Kidney (tissue), 14 donors: ENCODE results near the gene FKBP4. TPM values are rescaled to one million over a fixed set of nuclear protein-coding genes. Genes with fewer than 3 reads are reported as not detected.

Experiments used
- DNase-seq, 5 donors: peaks; one replicate each; pipeline ENCODE4 v3.0.0-alpha.2; 2013 to 2020
- FAIRE-seq: peaks from 2 replicates; lab custom pipeline; 2012; peaks lifted over from hg19 to GRCh38; lab: Jason Lieb, UNC
- H3K27ac ChIP-seq, 2 donors: one replicate each; pipeline ENCODE4 v1.7.0; 2013; ENCODE audit warnings: low read depth in 2 of 2, low read length in 2 of 2, inconsistent platforms in 1 of 2
- H3K27me3 ChIP-seq: one replicate; pipeline ENCODE4 v1.7.1; 2013; ENCODE audit warnings: low read length, inconsistent platforms; ENCODE audit not compliant: control insufficient read depth, insufficient read depth
- H3K36me3 ChIP-seq, 3 donors: one replicate each; pipeline versions ENCODE4 v1.7.0 to v1.7.1; 2013; ENCODE audit warnings: low read length in 3 of 3, control low read depth in 1 of 3, inconsistent platforms in 1 of 3; ENCODE audit not compliant: insufficient read depth in 3 of 3, control insufficient read depth in 2 of 3
- H3K4me1 ChIP-seq, 3 donors: one replicate each; pipeline versions ENCODE4 v1.7.0 to v1.7.1; 2013; ENCODE audit warnings: low read length in 3 of 3, inconsistent platforms in 1 of 3, low read depth in 1 of 3; ENCODE audit not compliant: control insufficient read depth in 2 of 3, insufficient read depth in 2 of 3
- H3K4me3 ChIP-seq, 3 donors: one replicate each; pipeline versions ENCODE4 v1.7.0 to v1.8.1; 2013; ENCODE audit warnings: low read length in 3 of 3, control low read depth in 1 of 3, inconsistent platforms in 1 of 3
- H3K9ac ChIP-seq, 3 donors: one replicate each; pipeline versions ENCODE4 v1.7.0 to v1.7.1; 2013; ENCODE audit warnings: low read length in 3 of 3, control low read depth in 1 of 3, inconsistent platforms in 1 of 3
- H3K9me3 ChIP-seq, 3 donors: one replicate each; pipeline versions ENCODE4 v1.7.0 to v1.7.1; 2013; ENCODE audit warnings: low read length in 3 of 3, control low read depth in 1 of 3, inconsistent platforms in 1 of 3; ENCODE audit not compliant: control insufficient read depth in 2 of 3, insufficient read depth in 1 of 3
- intact Hi-C: fragments of 100-400 bp; cut with DNase I; formaldehyde crosslinking; loops from one replicate; pipeline ENCODE4 v1.11.1; 2022
- polyA plus RNA-seq: library from polyadenylated mRNA; stranded (reverse); fragments of 350-450 nt; fragmentation: Illumina TruSeq; extraction: RNeasy Lipid Tissue Mini Kit (QIAGEN cat#74804); gene quantifications from one replicate; pipeline ENCODE4 v1.2.3, GENCODE V29; 2014; ENCODE audit warnings: low read depth, low replicate concordance; ENCODE audit not compliant: insufficient read depth
- total RNA-seq: library from RNA; stranded (reverse); fragmentation: NEBNext Ultra II Directional; extraction: Animal tissue kit (Norgen Biotek cat#: 25700); gene quantifications from one replicate; pipeline ENCODE4 v1.2.1, GENCODE V29; 2021
- TF ChIP-seq, protein P1 (sequence below): IDR thresholded peaks from 3 replicates; pipeline ENCODE4 v1.5.1; 2012; ENCODE audit warnings: mild to moderate bottlenecking, moderate library complexity, borderline replicate concordance; ENCODE audit not compliant: insufficient read depth; ENCODE audit errors: extremely low read depth
- donor health status: control.
- donor health status: control.
- donor health status: control.
- donor health status: control.
- donor health status: control.
- donor health status: DM: yes; HTN: yes; CAD: no.
- donor health status: Normal renal cell carcinoma (clear cell type).

Gene FKBP4
- total and polyA plus RNA-seq, 2 donors from 2014 or later, result 70.2 to 114 TPM

DNA sequence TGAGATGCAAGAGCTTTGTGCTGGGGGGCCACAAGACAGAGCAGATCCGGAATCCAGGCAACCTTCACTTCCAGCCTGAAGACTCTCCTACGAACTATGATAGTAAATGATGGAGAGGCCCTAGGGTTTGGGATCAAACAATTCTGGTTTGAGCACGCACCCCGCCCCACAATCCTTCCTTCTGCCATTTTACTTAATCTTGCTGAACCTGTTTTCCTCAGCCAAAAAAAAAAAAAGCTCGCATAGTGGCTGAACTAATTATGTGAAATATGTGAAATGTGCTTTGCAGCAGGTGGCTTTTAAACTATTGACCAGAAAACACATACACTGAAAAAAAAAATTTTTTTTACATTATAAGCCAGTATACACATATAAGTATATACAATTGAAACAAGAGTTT is 17.0 kb downstream of the FKBP4 start:
- H3K4me1 ChIP-seq, result peaks cover 0 to 14% (median 8%) of the 10 kb centered on the region in 3 donors

DNA sequence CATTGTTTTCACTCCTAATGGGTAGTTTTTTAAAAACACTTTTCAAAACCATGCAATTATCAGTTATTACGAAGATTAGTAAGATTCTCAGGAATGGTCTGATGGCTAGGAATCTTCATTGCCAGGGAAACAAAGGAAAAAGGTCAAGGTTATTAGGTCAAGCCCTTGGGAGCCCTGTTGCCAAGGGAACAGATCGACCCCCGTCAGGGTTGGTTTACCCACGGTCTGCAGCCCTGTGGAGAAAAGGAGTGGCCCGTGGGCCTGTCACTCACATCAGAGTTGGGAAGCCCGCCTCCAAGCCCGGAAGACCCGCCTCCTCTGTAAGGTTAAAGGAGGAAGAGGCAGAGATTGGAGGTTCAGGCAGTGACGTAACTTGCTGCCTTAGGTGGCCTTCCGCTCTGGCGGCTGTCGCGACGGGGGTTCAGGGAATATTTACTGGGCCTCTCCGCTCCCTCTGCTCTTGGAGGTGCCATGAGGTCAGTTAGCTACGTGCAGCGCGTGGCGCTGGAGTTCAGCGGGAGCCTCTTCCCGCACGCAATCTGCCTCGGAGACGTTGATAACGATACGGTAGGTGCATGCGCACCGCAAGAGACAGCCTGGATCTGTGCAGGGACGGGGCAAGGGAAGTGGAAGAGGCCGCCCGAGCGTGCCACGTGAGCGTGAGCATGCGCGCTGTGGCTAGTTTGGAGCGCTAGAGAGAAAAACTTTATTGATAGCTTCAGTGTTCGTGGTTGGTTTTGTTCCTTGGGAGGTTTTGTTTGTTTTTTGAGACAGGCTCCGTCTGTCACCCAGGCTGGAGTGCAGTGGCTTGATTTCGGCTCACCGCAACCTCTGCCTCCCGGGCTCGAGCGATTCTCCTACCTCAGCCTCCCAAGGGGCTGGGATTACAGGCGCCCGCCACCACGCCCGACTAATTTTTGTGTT is 17.8 kb downstream of the FKBP4 start, which contains the start of gene ITFG2:
Gene ITFG2 (plus strand): TSS at position 379 of the 924 bp plus-strand sequence. CDS start 93 bp downstream, at position 472.
- Histone ChIP-seq H3K4me3 (peak within 1 kb of the TSS; percentile 79 to 100 (median 100)), H3K9ac (peak within 1 kb of the TSS; percentile 31 to 100 (median 98)), H3K27me3 (no peaks in the 10 kb centered on the region), H3K9me3 (no peaks in the 10 kb centered on the region), H3K27ac (peak within 1 kb of the TSS; percentile 88 to 100), H3K36me3 (peaks cover 0 to 10% (median 2%) of the 10 kb centered on the region in 3 donors), H3K4me1 (peaks cover 0 to 14% (median 8%) of the 10 kb centered on the region in 3 donors)
- intact Hi-C loops, result no loop called here
- TF ChIP-seq, protein P1, sequence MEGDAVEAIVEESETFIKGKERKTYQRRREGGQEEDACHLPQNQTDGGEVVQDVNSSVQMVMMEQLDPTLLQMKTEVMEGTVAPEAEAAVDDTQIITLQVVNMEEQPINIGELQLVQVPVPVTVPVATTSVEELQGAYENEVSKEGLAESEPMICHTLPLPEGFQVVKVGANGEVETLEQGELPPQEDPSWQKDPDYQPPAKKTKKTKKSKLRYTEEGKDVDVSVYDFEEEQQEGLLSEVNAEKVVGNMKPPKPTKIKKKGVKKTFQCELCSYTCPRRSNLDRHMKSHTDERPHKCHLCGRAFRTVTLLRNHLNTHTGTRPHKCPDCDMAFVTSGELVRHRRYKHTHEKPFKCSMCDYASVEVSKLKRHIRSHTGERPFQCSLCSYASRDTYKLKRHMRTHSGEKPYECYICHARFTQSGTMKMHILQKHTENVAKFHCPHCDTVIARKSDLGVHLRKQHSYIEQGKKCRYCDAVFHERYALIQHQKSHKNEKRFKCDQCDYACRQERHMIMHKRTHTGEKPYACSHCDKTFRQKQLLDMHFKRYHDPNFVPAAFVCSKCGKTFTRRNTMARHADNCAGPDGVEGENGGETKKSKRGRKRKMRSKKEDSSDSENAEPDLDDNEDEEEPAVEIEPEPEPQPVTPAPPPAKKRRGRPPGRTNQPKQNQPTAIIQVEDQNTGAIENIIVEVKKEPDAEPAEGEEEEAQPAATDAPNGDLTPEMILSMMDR, result peak; percentile 16
- FAIRE-seq (peak; percentile 80), DNase-seq (peak; percentile 98 to 100 (median 99))

More for the DNA sequence above, 17.0 kb downstream of the FKBP4 start:
- no peak for FAIRE-seq
- H3K36me3 ChIP-seq, result peaks cover 0 to 4% (median 0%) of the 10 kb centered on the region in 3 donors
- TF ChIP-seq, protein P1, result no peak
- H3K9ac ChIP-seq, result peak overlapping the region in 2 of 3 donors; percentile 87 to 98
- H3K4me3 ChIP-seq, result peak overlapping the region; percentile 79 to 100 (median 100)
- DNase-seq, result peak in 3 of 5 donors; percentile 48 to 63 (median 52)
- no peaks in the 10 kb centered on the region for H3K9me3 ChIP-seq
- no peaks in the 10 kb centered on the region for H3K27me3 ChIP-seq
- no peak overlapping the region for H3K27ac ChIP-seq
- intact Hi-C loops, result no loop called here

DNA sequence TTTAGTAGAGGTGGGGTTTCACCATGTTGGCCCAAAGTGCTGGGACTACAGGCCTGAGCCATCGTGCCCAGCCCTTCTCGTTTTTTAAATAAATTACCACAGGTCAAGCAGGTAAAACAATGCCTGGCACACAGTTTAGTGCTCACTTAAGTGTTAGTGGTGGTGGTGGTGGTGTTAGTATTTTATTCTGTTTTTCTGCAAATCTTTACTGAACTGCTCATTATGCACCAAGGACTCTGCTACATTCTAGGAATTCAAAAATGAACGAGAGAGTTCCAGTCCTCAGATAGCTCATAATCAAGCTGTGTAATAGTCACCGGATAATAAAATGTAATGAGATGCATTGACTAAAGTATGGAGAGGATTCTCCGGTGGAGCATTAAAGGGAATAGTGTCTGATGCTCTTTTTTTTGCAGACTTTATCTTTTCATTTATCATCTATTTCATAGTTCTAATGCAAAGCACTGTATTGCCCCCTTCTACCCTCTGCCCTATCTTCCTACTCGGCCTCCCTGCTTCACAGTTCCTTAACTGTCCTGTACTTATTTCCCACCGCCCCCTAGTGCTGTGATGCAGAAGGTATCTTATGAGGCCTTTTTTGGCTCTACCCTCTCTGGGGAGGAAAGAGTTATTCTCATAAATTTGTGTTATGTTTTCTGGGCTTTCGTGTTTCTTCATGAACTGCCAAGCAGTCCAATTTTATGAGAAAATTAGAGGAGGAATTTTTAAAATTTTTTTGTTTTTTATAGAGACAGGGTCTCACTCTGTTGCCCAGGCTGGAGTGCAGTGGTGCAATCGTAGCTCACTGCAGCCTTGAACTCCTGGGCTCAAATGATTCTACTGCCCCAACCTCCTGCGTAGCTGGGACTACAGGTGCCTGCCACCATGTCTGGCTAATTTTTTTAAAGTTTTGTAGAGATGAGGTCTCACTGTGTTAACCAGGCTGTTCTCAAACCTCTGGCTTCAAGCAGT is 18.7 kb downstream of the FKBP4 start:
- intact Hi-C loops, result no loop called here
- no peak for FAIRE-seq

More for the DNA sequence above, 18.7 kb downstream of the FKBP4 start:
- peak in 3 of 5 donors; percentile 57 to 87 (median 77) for DNase-seq
- peak overlapping the region; percentile 79 to 100 (median 100) for H3K4me3 ChIP-seq
- H3K4me1 ChIP-seq, result peaks cover 0 to 14% (median 8%) of the 10 kb centered on the region in 3 donors
- peaks cover 4 to 19% (median 10%) of the 10 kb centered on the region in 3 donors for H3K36me3 ChIP-seq
- TF ChIP-seq, protein P1, result peak; percentile 48
- H3K27ac ChIP-seq, result peak overlapping the region; percentile 88 to 100
- H3K27me3 ChIP-seq, result no peaks in the 10 kb centered on the region
- H3K9me3 ChIP-seq, result no peaks in the 10 kb centered on the region
- peak overlapping the region; percentile 31 to 100 (median 98) for H3K9ac ChIP-seq
